Urothelium cell line (cell line): ENCODE measurements around the gene UGT1A5.

Experiments
- DNase-seq: peaks from one replicate; pipeline ENCODE4 v3.0.0; 2011; ENCODE audit warnings: low spot score, mixed read lengths
- FAIRE-seq: peaks from 2 replicates; lab custom pipeline; 2011; peaks lifted over from hg19 to GRCh38; lab: Jason Lieb, UNC

UGT1A5 gene

DNA sequence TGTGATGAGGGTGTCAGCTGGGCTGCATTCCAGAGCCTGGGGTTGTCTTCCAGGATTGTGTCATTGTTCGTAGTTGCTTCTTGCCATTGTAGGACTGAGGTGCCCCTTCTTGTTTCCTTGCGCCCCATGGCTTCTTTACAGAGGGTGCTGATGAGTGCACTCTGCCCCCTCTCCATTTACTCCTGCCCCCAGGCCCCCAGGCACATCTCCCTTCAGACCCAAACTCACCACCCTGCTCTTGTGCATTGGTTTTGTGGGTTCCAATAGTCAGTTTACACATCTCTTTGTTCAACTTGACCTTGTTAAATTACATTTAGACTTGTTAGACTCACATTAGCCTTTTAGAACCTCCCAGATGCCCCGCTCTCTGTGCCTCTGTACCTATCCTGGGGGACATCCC is 108.5 kb downstream of the UGT1A5 start:
- DNase-seq: no peak
- no peak for FAIRE-seq

DNA sequence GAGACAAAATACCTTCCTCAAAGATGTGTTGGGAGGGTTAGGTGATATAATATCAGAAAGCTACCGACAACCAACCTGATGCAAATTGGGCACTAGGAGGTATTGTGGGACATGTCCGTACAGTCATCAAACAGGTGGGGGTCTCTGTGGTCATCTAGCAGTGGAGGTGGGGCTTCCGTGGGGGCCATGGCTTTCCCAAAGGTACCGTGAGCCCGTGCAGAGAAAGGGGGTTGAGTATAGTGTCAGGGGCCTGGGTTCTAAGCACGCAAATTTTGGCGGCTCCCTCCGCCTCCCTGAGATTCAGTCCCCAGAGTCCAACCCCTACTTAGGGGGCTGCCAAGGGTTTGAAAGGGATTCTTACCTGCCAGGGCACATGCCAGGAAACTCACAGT is 109.0 kb downstream of the UGT1A5 start:
- FAIRE-seq (no peak), DNase-seq (no peak)

DNA sequence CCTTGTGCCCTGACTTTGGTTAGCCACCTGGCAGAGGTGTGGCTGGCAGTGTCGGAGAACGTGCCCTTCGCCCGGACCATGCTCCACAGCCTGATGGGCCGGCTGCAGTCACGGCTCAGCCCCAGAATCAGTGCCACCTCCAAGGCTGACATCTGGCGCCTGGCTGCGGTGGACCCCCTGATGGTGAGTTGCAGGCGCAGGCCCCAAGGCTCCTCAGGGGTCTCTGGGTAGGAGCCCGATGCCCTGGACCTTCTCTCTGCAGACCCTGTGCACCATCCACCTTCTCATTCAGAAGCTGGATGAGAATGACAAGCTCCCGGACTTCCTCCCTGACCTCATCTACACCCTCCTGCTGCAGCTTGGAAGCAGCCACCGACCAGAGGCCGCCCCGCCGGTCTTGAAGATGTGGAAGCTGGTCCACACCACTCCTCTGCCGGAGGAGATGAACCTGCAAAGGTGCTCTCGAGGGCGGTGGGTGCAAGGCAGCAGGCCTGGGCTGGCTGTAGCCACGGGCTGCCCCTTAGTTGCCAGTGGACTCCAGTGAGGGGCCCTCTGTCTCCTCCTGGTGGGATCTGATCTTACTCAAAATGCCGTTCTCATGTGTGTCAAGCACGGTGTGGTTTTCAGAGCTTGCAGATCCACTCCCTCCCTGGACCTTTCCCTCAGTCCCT is 109.5 kb downstream of the UGT1A5 start:
- FAIRE-seq (no peak), DNase-seq (no peak)
